ENCODE results near the gene FUBP3. TPM values are rescaled to one million over a fixed set of nuclear protein-coding genes. Genes with fewer than 3 reads are reported as not detected.

FUBP3 gene
- total and polyA plus RNA-seq, 4 donors: 47.6 to 102 (median 72.4) TPM

GRCh38 chr9:130687615-130688014 is 108.2 kb downstream of the FUBP3 start:
- Histone ChIP-seq H3K4me3 (ENCODE audit: low read depth, low read length) (no peak overlapping the region), H3K9me3 (ENCODE audit: control insufficient read depth, insufficient read depth, low read length) (no peaks in the 10 kb centered on the region), H3K27ac (ENCODE audit: low read depth, low read length) (no peak overlapping the region), H3K4me1 (ENCODE audit: control insufficient read depth, insufficient read depth, low read length) (peaks cover 9% of the 10 kb centered on the region), H3K27me3 (ENCODE audit: control insufficient read depth, insufficient read depth, low read length) (no peaks in the 10 kb centered on the region), H3K36me3 (ENCODE audit: control insufficient read depth, insufficient read depth, low read length) (no peaks in the 10 kb centered on the region)
- DNase-seq (ENCODE audit: low read depth in 4 of 6, low spot score in 6 of 6): no peak
- no CpG with 5 or more reads among the region's 2 CpGs for whole genome bisulfite sequencing (ENCODE audit: insufficient coverage)

Small RNA genes lying within 50 kb of the gene (small RNA-seq; reads per million reads assigned to genes)
- not detected for gene MIR6856 (ENCODE audit: low replicate concordance)

Other genes starting within 250 kb of the FUBP3 start
- 100 to 1,000 TPM in 1 of 2 donors, 10 to 100 TPM in 1; 61.1 to 234 TPM for gene ASS1, start 134.6 kb upstream of the FUBP3 start, total RNA-seq
- 10 to 100 TPM; 40.2 to 64.7 TPM for gene ASS1, start 134.6 kb upstream of the FUBP3 start, polyA plus RNA-seq (ENCODE audit: insufficient read length in 2 of 2)
- gene PRDM12, start 85.0 kb downstream of the FUBP3 start, total RNA-seq: 1 to 10 TPM in 1 of 2 donors, under 1 TPM in 1; 0.11 to 2.4 TPM
- under 1 TPM; 0.60 to 0.78 TPM for gene PRDM12, start 85.0 kb downstream of the FUBP3 start, polyA plus RNA-seq (ENCODE audit: insufficient read length in 2 of 2)
- 10 to 100 TPM; 26.7 to 33.3 TPM for gene EXOSC2, start 114.2 kb downstream of the FUBP3 start, total RNA-seq
- gene EXOSC2, start 114.2 kb downstream of the FUBP3 start, polyA plus RNA-seq (ENCODE audit: insufficient read length in 2 of 2): 10 to 100 TPM; 31.5 to 46.1 TPM

Measured in spinal cord (tissue), 10 donors.